ENCODE measurements around the gene LRRC74A.

The LRRC74A gene

GRCh38 chr14:76862546-76863282, 36.5 kb downstream of the LRRC74A start:
- Histone ChIP-seq H3K27me3 (replicated peaks in 2 of 5; ENCODE audit: control insufficient read depth in 4 of 5, insufficient read depth in 5 of 5, low read length in 4 of 5) (no peaks in the 10 kb centered on the region), H3K9me3 (ENCODE audit: control extremely low read depth in 1 of 5, control insufficient read depth in 4 of 5, insufficient read depth in 2 of 5, low read depth in 1 of 5, low read length in 4 of 5) (no peaks in the 10 kb centered on the region), H3K27ac (ENCODE audit: insufficient read depth in 1 of 2, low read depth in 1 of 2, low read length in 2 of 2, poor library complexity in 1 of 2, severe bottlenecking in 2 of 2) (no peak overlapping the region), H3K4me3 (ENCODE audit: control insufficient read depth in 1 of 7, extremely low read depth in 1 of 7, insufficient read depth in 4 of 7, low read depth in 2 of 7, low read length in 6 of 7) (no peak overlapping the region), H3K4me1 (ENCODE audit: control extremely low read depth in 1 of 4, control insufficient read depth in 4 of 4, insufficient read depth in 4 of 4, low read length in 3 of 4) (peaks cover 0 to 40% (median 16%) of the 10 kb centered on the region in 4 experiments), H3K36me3 (ENCODE audit: control insufficient read depth in 4 of 4, insufficient read depth in 4 of 4, low read length in 3 of 4) (no peaks in the 10 kb centered on the region)
- WGBS (ENCODE audit: insufficient coverage), result 77% methylated on average over 8 of the region's 10 CpGs
- POLR2A ChIA-PET, result interaction anchor here (0.6 kb wide), 1 partner anchor 118 kb away, joined by 3 read pairs; no protein-coding TSS in a partner anchor
- CTCF ChIA-PET, result interaction anchor here (1.0 to 3.8 kb wide), 7 partner anchors 13 to 220 kb away, joined by 3 to 20 read pairs (median 3); no protein-coding TSS in a partner anchor
- DNase-seq, result no peak

- peak in 2 of 3 donors; percentile 72 to 78 for DNase-seq
- peaks cover 0 to 49% (median 25%) of the 10 kb centered on the region in 4 experiments for H3K4me1 ChIP-seq (ENCODE audit: control extremely low read depth in 1 of 4, control insufficient read depth in 4 of 4, insufficient read depth in 4 of 4, low read length in 3 of 4)
- H3K4me3 ChIP-seq (ENCODE audit: control insufficient read depth in 1 of 7, extremely low read depth in 1 of 7, insufficient read depth in 4 of 7, low read depth in 2 of 7, low read length in 6 of 7), result peak overlapping the region in 1 of 7 experiments; percentile 21
- no peaks in the 10 kb centered on the region for H3K27me3 ChIP-seq (replicated peaks in 2 of 5; ENCODE audit: control insufficient read depth in 4 of 5, insufficient read depth in 5 of 5, low read length in 4 of 5)
- no peaks in the 10 kb centered on the region for H3K36me3 ChIP-seq (ENCODE audit: control insufficient read depth in 4 of 4, insufficient read depth in 4 of 4, low read length in 3 of 4)
- 42% methylated on average over 10 of the region's 15 CpGs for WGBS (ENCODE audit: insufficient coverage)
- ChIA-PET CTCF (interaction anchor here (0.7 to 3.8 kb wide), 9 partner anchors 12 to 219 kb away, joined by 3 to 20 read pairs (median 3); no protein-coding TSS in a partner anchor), POLR2A (no interaction called here)
- no peaks in the 10 kb centered on the region for H3K9me3 ChIP-seq (ENCODE audit: control extremely low read depth in 1 of 5, control insufficient read depth in 4 of 5, insufficient read depth in 2 of 5, low read depth in 1 of 5, low read length in 4 of 5)
- H3K27ac ChIP-seq (ENCODE audit: insufficient read depth in 1 of 2, low read depth in 1 of 2, low read length in 2 of 2, poor library complexity in 1 of 2, severe bottlenecking in 2 of 2), result no peak overlapping the region
Measured at GRCh38 chr14:76863724-76864407, 37.7 kb downstream of the LRRC74A start.

- ChIA-PET CTCF (interaction anchor here (0.8 to 32.4 kb wide), 4 partner anchors 10 to 201 kb away, joined by 3 to 791 read pairs (median 12); no protein-coding TSS in a partner anchor), POLR2A (no interaction called here)
- no peaks in the 10 kb centered on the region for H3K36me3 ChIP-seq (ENCODE audit: control insufficient read depth in 4 of 4, insufficient read depth in 4 of 4, low read length in 3 of 4)
- no peak overlapping the region for H3K4me3 ChIP-seq (ENCODE audit: control insufficient read depth in 1 of 7, extremely low read depth in 1 of 7, insufficient read depth in 4 of 7, low read depth in 2 of 7, low read length in 6 of 7)
- WGBS (ENCODE audit: insufficient coverage), result 76% methylated on average over 9 of the region's 9 CpGs
- H3K27ac ChIP-seq (ENCODE audit: insufficient read depth in 1 of 2, low read depth in 1 of 2, low read length in 2 of 2, poor library complexity in 1 of 2, severe bottlenecking in 2 of 2), result no peak overlapping the region
- no peaks in the 10 kb centered on the region for H3K27me3 ChIP-seq (replicated peaks in 2 of 5; ENCODE audit: control insufficient read depth in 4 of 5, insufficient read depth in 5 of 5, low read length in 4 of 5)
- no peaks in the 10 kb centered on the region for H3K9me3 ChIP-seq (ENCODE audit: control extremely low read depth in 1 of 5, control insufficient read depth in 4 of 5, insufficient read depth in 2 of 5, low read depth in 1 of 5, low read length in 4 of 5)
- peaks cover 0 to 49% (median 25%) of the 10 kb centered on the region in 4 experiments for H3K4me1 ChIP-seq (ENCODE audit: control extremely low read depth in 1 of 4, control insufficient read depth in 4 of 4, insufficient read depth in 4 of 4, low read length in 3 of 4)
- no peak for DNase-seq
Measured at GRCh38 chr14:76866456-76866855, 40.2 kb downstream of the LRRC74A start.

GRCh38 chr14:76867516-76868453, 41.6 kb downstream of the LRRC74A start:
- no peak overlapping the region for H3K27ac ChIP-seq (ENCODE audit: insufficient read depth in 1 of 2, low read depth in 1 of 2, low read length in 2 of 2, poor library complexity in 1 of 2, severe bottlenecking in 2 of 2)
- POLR2A ChIA-PET, result no interaction called here
- WGBS (ENCODE audit: insufficient coverage), result 29% methylated on average over 20 of the region's 25 CpGs
- no peaks in the 10 kb centered on the region for H3K9me3 ChIP-seq (ENCODE audit: control extremely low read depth in 1 of 5, control insufficient read depth in 4 of 5, insufficient read depth in 2 of 5, low read depth in 1 of 5, low read length in 4 of 5)
- H3K4me3 ChIP-seq (ENCODE audit: control insufficient read depth in 1 of 7, extremely low read depth in 1 of 7, insufficient read depth in 4 of 7, low read depth in 2 of 7, low read length in 6 of 7), result peak overlapping the region in 2 of 7 experiments; percentile 6 to 51
- peak; percentile 74 to 91 (median 87) for DNase-seq
- H3K4me1 ChIP-seq (ENCODE audit: control extremely low read depth in 1 of 4, control insufficient read depth in 4 of 4, insufficient read depth in 4 of 4, low read length in 3 of 4), result peaks cover 0 to 49% (median 25%) of the 10 kb centered on the region in 4 experiments
- CTCF ChIA-PET, result interaction anchor here (0.7 to 32.4 kb wide), 7 partner anchors 8 to 228 kb away, joined by 3 to 791 read pairs (median 3); no protein-coding TSS in a partner anchor
- H3K27me3 ChIP-seq (replicated peaks in 2 of 5; ENCODE audit: control insufficient read depth in 4 of 5, insufficient read depth in 5 of 5, low read length in 4 of 5), result no peaks in the 10 kb centered on the region
- no peaks in the 10 kb centered on the region for H3K36me3 ChIP-seq (ENCODE audit: control insufficient read depth in 4 of 4, insufficient read depth in 4 of 4, low read length in 3 of 4)

GRCh38 chr14:76868454-76869170, 42.4 kb downstream of the LRRC74A start:
- POLR2A ChIA-PET, result no interaction called here
- H3K4me1 ChIP-seq (ENCODE audit: control extremely low read depth in 1 of 4, control insufficient read depth in 4 of 4, insufficient read depth in 4 of 4, low read length in 3 of 4), result peaks cover 0 to 44% (median 24%) of the 10 kb centered on the region in 4 experiments
- H3K27ac ChIP-seq (ENCODE audit: insufficient read depth in 1 of 2, low read depth in 1 of 2, low read length in 2 of 2, poor library complexity in 1 of 2, severe bottlenecking in 2 of 2), result no peak overlapping the region
- CTCF ChIA-PET, result interaction anchor here (0.7 to 32.4 kb wide), 7 partner anchors 7 to 227 kb away, joined by 3 to 791 read pairs (median 3); no protein-coding TSS in a partner anchor
- no peaks in the 10 kb centered on the region for H3K36me3 ChIP-seq (ENCODE audit: control insufficient read depth in 4 of 4, insufficient read depth in 4 of 4, low read length in 3 of 4)
- H3K4me3 ChIP-seq (ENCODE audit: control insufficient read depth in 1 of 7, extremely low read depth in 1 of 7, insufficient read depth in 4 of 7, low read depth in 2 of 7, low read length in 6 of 7), result no peak overlapping the region
- DNase-seq, result no peak
- H3K9me3 ChIP-seq (ENCODE audit: control extremely low read depth in 1 of 5, control insufficient read depth in 4 of 5, insufficient read depth in 2 of 5, low read depth in 1 of 5, low read length in 4 of 5), result no peaks in the 10 kb centered on the region
- H3K27me3 ChIP-seq (replicated peaks in 2 of 5; ENCODE audit: control insufficient read depth in 4 of 5, insufficient read depth in 5 of 5, low read length in 4 of 5), result no peaks in the 10 kb centered on the region
- WGBS (ENCODE audit: insufficient coverage), result 95% methylated on average over 18 of the region's 29 CpGs

- Histone ChIP-seq H3K36me3 (ENCODE audit: control insufficient read depth in 4 of 4, insufficient read depth in 4 of 4, low read length in 3 of 4) (no peaks in the 10 kb centered on the region), H3K4me1 (ENCODE audit: control extremely low read depth in 1 of 4, control insufficient read depth in 4 of 4, insufficient read depth in 4 of 4, low read length in 3 of 4) (peaks cover 0 to 29% (median 15%) of the 10 kb centered on the region in 4 experiments), H3K27me3 (replicated peaks in 2 of 5; ENCODE audit: control insufficient read depth in 4 of 5, insufficient read depth in 5 of 5, low read length in 4 of 5) (no peaks in the 10 kb centered on the region), H3K4me3 (ENCODE audit: control insufficient read depth in 1 of 7, extremely low read depth in 1 of 7, insufficient read depth in 4 of 7, low read depth in 2 of 7, low read length in 6 of 7) (no peak overlapping the region), H3K27ac (ENCODE audit: insufficient read depth in 1 of 2, low read depth in 1 of 2, low read length in 2 of 2, poor library complexity in 1 of 2, severe bottlenecking in 2 of 2) (no peak overlapping the region), H3K9me3 (ENCODE audit: control extremely low read depth in 1 of 5, control insufficient read depth in 4 of 5, insufficient read depth in 2 of 5, low read depth in 1 of 5, low read length in 4 of 5) (peaks cover 0 to under 1% (median 0%) of the 10 kb centered on the region in 5 experiments)
- DNase-seq, result peak; percentile 48 to 67 (median 59)
- 83% methylated on average over 7 of the region's 7 CpGs for WGBS (ENCODE audit: insufficient coverage)
- ChIA-PET POLR2A (no interaction called here), CTCF (interaction anchor here (1.1 to 32.4 kb wide), 5 partner anchors 160 to 227 kb away, joined by 4 to 791 read pairs (median 61); partner anchors contain the start of gene CIPC)
Measured at GRCh38 chr14:76870166-76870565, 44.0 kb downstream of the LRRC74A start.
